ENCODE data around the gene CDH15.

CDH15 gene

GRCh38 chr16:89244754-89245153 is 73.2 kb downstream of the CDH15 start:
- DNase-seq (ENCODE audit: low read depth in 2 of 2) = no peak
- no peak overlapping the region for H3K4me3 ChIP-seq (replicated peaks in 1 of 2; ENCODE audit: low read depth in 2 of 2, low read length in 2 of 2)
- TF ChIP-seq CTCF (IDR thresholded peaks at IDR 0.05; ENCODE audit: low read depth, low read length) = no peak
